Right lobe of liver (tissue), 4 donors: ENCODE results near the gene RCL1.

Source experiments
- CTCF ChIP-seq, 4 donors: fragments of 200-600 bp in 3 of 4; fragments of 450-650 bp in 1 of 4; IDR thresholded peaks; one replicate each; pipeline versions ENCODE4 v1.5.1 to v1.8.0; 2016 to 2022; ENCODE audit warnings: antibody characterized with exemption in 4 of 4, mild to moderate bottlenecking in 2 of 4
- POLR2A ChIP-seq: fragments of 450-650 bp; IDR thresholded peaks from one replicate; pipeline ENCODE4 v1.6.1; 2017; ENCODE audit warnings: antibody characterized with exemption, mild to moderate bottlenecking
- donor health status: DM: no; HTN: no; CAD: no.
- donor health status: DM: no; HTN: no; CAD: no.
- donor health status: DM: no; HTN: yes; CAD: no.

DNA sequence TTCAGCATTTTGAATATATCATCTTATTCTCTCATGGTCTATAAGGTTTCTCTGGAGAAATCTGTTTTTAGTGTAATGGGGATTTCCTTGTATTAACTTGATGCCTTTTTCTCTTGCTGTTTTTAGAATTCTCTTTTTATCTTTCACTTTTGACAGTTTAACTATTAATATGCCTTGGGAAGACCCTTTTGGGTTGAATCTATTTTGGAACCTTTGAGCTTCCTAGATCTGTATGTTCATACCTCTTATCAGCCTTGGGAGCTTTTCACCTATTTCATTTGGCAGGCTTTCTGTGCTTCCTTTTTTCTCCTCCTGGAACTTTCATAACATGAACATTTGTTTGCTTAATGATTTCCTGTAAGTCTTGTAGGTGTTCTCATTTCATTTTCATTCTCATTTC is 22.2 kb downstream of the RCL1 start:
- TF ChIP-seq POLR2A = no peak
- TF ChIP-seq CTCF (IDR thresholded peaks at IDR 0.05) = no peak
